NCI-H128 (cell line): Measurements from ENCODE around the gene SPAG6.

ENCODE experiments used
- DNase-seq: peaks from one replicate; lab custom pipeline; 2025; ENCODE audit not compliant: unreplicated experiment; lab: John Stamatoyannopoulos, UW

Gene SPAG6

DNA sequence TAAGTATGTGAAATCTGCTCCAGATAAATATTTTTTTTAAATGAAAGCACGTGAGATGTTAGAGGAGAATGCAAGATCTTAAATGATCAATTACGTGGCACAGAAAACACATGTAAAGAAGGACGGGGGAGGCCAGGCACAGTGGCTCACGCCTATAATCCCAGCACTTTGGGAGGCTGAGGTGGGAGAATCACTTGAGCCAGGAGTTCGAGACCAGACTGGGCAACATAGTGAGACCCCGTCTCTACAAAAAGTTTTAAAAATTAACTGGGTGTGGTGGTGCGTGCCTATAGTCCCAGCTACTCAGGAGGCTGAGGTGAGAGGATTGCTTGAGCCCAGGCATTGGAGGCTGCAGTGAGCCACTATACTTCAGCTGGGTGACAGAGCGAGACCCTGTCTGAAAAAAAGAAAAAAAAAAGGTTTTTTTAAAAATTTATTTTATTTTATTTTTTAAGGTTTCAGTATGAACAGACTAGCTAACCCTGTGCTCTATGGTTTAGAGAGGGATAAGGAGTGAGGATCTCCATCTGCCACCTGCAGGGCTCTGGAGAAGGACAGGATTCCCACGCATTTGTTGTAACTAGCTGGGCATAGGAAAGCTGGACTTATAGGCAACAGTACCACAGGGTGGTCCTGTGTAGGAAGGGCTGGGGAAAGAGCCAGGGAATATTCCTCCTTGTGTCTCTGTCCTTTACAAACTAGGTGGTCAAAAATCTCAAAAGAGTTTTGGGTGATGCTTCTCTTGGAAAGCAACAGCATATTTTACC, 113.2 kb downstream of the SPAG6 start:
- no peak for DNase-seq

DNA sequence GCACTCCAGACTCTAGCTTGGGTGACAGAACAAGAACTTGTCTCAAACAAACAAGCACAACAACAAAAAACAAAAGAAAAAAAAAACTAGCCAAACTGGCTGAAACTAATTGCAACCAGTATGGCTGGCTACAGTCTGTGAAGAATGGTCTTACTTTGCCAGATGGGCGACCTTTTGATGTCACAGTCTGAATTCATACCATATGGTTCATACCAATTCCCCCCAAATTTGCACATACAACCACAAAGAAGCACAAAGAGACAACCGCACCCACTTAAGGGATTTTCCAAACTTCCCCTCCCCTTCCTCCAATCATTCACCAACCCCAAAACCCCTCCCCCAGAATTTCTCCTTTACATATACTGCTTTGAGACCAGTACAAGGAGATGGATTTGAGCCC, 114.2 kb downstream of the SPAG6 start:
- DNase-seq: no peak

DNA sequence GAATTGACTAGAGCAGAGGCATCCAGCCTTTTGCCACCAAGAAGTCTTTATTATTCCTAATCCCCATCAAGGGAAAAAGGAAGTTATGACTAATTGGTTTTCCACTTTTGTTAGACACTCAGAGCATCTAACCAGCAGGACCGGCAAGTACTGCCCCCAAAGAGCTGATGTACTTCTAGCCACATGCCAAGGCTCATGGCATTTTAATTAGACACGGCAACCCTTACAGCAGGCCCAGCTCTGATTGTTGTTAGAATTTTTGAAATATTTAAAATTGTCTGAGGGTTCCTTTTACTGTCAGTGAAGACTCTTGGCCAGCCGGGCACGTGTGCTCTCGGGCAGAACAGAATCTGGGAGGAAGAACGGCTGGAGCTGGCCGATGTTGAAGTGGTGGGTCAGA, 114.8 kb downstream of the SPAG6 start:
- no peak for DNase-seq

DNA sequence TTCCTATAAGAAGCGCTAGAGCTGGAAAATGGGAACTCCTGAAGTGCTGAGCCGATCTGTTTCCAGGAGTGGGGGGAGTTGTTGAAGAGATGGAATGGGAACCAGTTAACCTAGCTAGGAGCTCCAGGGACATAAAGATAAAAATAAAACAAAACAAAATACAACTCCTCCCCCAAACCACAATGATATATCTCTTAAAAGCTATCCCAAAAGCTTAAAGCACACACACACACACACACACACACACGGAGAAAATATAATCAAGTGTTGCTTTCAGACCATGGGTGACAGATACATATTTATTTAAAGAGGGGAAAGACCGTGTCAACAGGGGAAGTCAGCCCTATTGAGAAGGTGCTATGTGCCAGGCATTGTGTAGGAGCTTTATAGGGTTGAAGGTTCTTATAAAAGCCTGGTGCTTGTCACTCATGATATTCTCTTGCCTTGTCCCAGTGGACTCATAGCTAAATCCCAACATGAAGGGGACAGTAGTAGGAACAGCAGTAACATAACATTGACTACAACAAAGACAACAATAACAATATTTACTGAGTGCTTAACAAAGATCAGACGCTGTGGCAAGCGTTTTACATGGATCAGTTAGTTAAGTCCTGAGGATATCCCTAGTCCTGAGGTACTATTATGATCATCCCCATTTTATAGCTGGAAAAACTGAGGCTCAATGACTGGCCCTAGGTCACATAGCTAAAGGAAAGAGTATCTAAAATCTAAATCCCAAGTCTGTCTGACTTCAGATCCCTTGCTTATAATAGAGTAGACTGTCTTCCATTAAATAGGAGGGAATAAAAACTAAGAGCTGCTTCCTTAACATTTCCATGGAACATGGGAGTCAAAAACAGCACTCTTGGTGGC, 115.5 kb downstream of the SPAG6 start:
- DNase-seq: no peak

DNA sequence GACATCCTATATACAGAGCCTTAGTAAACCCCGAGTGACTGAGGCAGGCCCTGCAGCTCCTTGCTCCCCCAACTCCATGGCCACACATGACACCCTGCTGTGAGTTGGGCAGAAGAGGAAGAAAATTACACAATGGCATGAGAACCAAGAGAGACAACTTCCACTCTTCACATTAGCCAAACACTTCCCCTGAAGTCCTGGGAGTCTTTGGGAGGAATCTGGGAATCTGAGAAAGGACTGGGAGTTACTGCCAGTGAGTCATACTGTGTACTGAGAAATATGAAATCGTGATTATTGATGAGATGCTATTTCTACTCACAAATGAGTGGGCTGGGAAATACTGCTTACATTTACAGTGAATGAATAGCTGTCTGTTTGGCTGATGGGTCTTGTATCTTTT, 116.6 kb downstream of the SPAG6 start:
- DNase-seq: no peak

DNA sequence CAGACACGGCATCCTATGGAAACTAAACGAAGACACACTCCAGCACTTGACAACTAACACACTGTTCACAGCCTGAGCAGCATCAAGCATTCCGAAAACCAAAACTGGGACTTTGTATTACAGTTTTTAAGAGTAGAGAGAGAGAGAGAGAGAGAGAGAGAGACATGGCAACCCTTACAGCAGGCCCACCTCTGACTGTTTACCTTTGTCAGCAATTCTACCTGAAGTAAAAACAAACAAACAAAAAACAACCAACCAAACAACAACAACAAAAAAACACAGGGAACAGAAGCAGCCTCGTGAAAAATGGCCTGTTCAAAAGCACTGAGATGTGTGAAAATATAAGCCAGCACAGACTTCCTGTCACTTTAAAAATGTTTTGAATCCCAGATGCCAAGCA, 118.0 kb downstream of the SPAG6 start:
- no peak for DNase-seq

DNA sequence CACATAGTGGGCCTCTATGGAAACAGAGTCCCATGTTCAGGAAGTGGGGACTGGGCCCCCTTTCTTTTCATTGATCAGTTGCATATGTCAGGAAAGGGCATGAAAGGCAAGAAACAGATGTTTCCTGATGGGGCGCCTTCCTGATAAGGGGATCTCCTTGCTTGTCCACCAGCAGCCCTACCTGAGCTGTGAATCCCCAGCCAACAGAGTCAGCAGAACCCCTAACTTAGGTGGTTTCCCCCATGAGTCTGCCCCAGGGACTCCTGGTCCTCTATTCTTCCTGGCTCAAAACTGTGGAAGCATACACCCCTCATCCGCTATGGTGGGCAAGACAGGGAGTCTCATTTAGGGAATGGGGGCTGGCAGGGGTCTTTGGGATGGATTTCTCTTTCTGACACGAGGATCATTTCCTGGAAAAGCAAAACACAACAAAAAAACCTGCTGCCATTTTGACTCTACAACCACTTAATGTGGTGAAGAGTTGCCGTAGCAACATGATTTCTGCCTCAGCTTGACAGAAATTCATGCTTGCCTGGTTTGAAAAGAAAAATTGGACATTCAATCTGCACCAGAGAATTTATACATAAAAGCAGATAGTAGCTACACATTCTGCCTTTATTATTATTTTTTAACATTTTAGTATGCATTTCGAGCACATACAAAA, 119.8 kb downstream of the SPAG6 start:
- no peak for DNase-seq

DNA sequence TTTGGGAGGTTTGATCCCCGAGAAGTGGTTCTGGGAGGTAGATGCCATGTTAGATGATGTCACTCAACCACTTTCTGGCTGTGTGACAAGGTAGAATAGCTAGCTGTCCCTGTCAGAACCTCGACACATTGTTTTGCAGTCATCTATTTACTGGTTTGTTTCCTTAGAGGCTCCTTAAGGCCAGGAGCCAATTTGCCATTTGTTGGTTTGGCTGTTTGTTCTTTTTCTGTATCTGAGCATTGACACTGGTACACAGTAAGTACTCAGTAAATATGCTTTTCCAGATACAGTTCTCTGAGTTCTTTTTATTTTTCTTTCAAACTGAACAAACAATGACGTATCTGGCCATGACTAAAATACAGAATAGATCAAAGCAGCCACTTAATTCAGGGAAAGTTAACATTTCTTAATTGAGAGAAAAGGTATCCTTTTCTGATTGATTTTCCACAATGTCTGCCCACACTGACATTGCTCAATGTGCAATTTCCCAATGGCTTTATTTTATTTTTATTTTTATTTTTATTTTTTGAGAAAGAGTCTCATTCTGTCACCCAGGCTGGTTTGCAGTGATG, 121.6 kb downstream of the SPAG6 start:
- DNase-seq: no peak
